IMR-90 (cell line): Measurements from ENCODE around the gene KRCC1. TPM values are rescaled to one million over a fixed set of nuclear protein-coding genes. Genes with fewer than 3 reads are reported as not detected.

ENCODE experiments used
- ATAC-seq: fragments of 200-7000 bp; cut with Tn5 transposase; 2 replicates; pipeline ENCODE4 v1.9.1; 2020; ENCODE audit warnings: low read depth, mild to moderate bottlenecking, moderate library complexity
- BruUV-seq: library from RNA; stranded (reverse); fragments of 400-500 nt; replicated peaks from 2 replicates; lab custom pipeline; 2021; lab: Mats Ljungman, UMichigan
- CTCF ChIA-PET: fragments of 300-600 bp; formaldehyde crosslinking; extraction: SDS; loops from one replicate; lab custom pipeline; 2021; ENCODE audit warnings: antibody characterized with exemption; lab: Yijun Ruan, JAX
- POLR2A ChIA-PET: fragments of 300-600 bp; sonication (Branson Sonifier 250); formaldehyde crosslinking; loops from one replicate; lab custom pipeline; 2022; ENCODE audit warnings: antibody characterized with exemption; ENCODE audit not compliant: unreplicated experiment; lab: Charles Lee
- DNase-seq: peaks from one replicate; pipeline ENCODE4 v3.0.0; 2013
- H2AFZ ChIP-seq: replicated peaks from 2 replicates; pipeline ENCODE3; 2013; ENCODE audit warnings: low read length, mild to moderate bottlenecking; ENCODE audit not compliant: poor library complexity
- H2AK5ac ChIP-seq: 2 replicates; pipeline ENCODE4 v1.6.1; 2013; ENCODE audit warnings: low read depth, low read length, inconsistent platforms
- H2AK9ac ChIP-seq: replicated peaks from 2 replicates; pipeline ENCODE3; 2013; ENCODE audit warnings: mild to moderate bottlenecking, low read depth, low read length, moderate library complexity; ENCODE audit not compliant: poor library complexity
- H2BK120ac ChIP-seq: 2 replicates; pipeline ENCODE4 v1.6.1; 2013; ENCODE audit warnings: low read depth, low read length, inconsistent platforms
- H2BK15ac ChIP-seq: 3 replicates; pipeline ENCODE4 v1.6.1; 2013; ENCODE audit warnings: low read depth, low read length, inconsistent platforms
- H2BK20ac ChIP-seq: 2 replicates; pipeline ENCODE4 v1.6.1; 2013; ENCODE audit warnings: low read depth, mild to moderate bottlenecking, inconsistent platforms, low read length, moderate library complexity
- H2BK5ac ChIP-seq: 2 replicates; pipeline ENCODE4 v1.6.1; 2013; ENCODE audit warnings: mild to moderate bottlenecking, low read depth, low read length, inconsistent platforms; ENCODE audit not compliant: poor library complexity, severe bottlenecking
- H3K14ac ChIP-seq: replicated peaks from 2 replicates; pipeline ENCODE4 v1.6.1; 2013; ENCODE audit warnings: low read depth, low read length, inconsistent platforms
- H3K18ac ChIP-seq: 2 replicates; pipeline ENCODE4 v1.6.1; 2013; ENCODE audit warnings: low read depth, low read length, control low read depth
- H3K23ac ChIP-seq: 2 replicates; pipeline ENCODE4 v1.6.1; 2013; ENCODE audit warnings: low read depth, low read length, inconsistent platforms
- H3K27ac ChIP-seq: 2 replicates; pipeline ENCODE4 v1.5.1; 2013; ENCODE audit warnings: mild to moderate bottlenecking, control low read depth, low read length; ENCODE audit not compliant: insufficient read depth
- H3K27me3 ChIP-seq: 2 replicates; pipeline ENCODE4 v1.6.1; 2013; ENCODE audit warnings: low read length; ENCODE audit not compliant: control insufficient read depth, insufficient read depth
- H3K36me3 ChIP-seq: 2 replicates; pipeline ENCODE4 v1.6.1; 2013; ENCODE audit warnings: low read length, mixed read lengths; ENCODE audit not compliant: control insufficient read depth, insufficient read depth
- H3K4ac ChIP-seq: 2 replicates; pipeline ENCODE4 v1.6.1; 2013; ENCODE audit warnings: low read depth, low read length, inconsistent platforms
- H3K4me1 ChIP-seq: 2 replicates; pipeline ENCODE4 v1.6.1; 2013; ENCODE audit warnings: low read length, mixed read lengths; ENCODE audit not compliant: control insufficient read depth, insufficient read depth
- H3K4me2 ChIP-seq: 2 replicates; pipeline ENCODE4 v1.6.1; 2013; ENCODE audit warnings: low read depth, mild to moderate bottlenecking, control low read depth, low read length, moderate library complexity
- H3K4me3 ChIP-seq: 2 replicates; pipeline ENCODE4 v1.5.1; 2013; ENCODE audit warnings: low read depth, mild to moderate bottlenecking, control low read depth, low read length, moderate library complexity; ENCODE audit not compliant: insufficient read depth
- H3K56ac ChIP-seq: 2 replicates; pipeline ENCODE4 v1.6.1; 2013; ENCODE audit warnings: low read length, inconsistent platforms; ENCODE audit not compliant: insufficient read depth; ENCODE audit errors: extremely low read depth
- H3K79me1 ChIP-seq, 2 experiments: 2 replicates each; pipeline ENCODE4 v1.6.1; 2013; ENCODE audit warnings: low read length in 2 of 2, inconsistent platforms in 1 of 2, low read depth in 1 of 2
- H3K9ac ChIP-seq: 2 replicates; pipeline ENCODE4 v1.6.1; 2013; ENCODE audit warnings: low read depth, low read length, control low read depth
- H3K9me1 ChIP-seq: 2 replicates; pipeline ENCODE4 v1.6.1; 2013; ENCODE audit warnings: low read length, inconsistent platforms; ENCODE audit not compliant: insufficient read depth
- H3K9me3 ChIP-seq: 2 replicates; pipeline ENCODE4 v1.6.1; 2013; ENCODE audit warnings: low read length; ENCODE audit not compliant: control insufficient read depth, insufficient read depth
- H4K20me1 ChIP-seq: 2 replicates; pipeline ENCODE4 v1.6.1; 2013; ENCODE audit warnings: low read length, inconsistent platforms; ENCODE audit not compliant: insufficient read depth
- H4K5ac ChIP-seq: 2 replicates; pipeline ENCODE4 v1.6.1; 2013; ENCODE audit warnings: mild to moderate bottlenecking, low read depth, low read length, control low read depth
- H4K8ac ChIP-seq, 2 experiments: 2 replicates each; pipeline ENCODE4 v1.6.1; 2013; ENCODE audit warnings: low read depth in 2 of 2, low read length in 2 of 2, control low read depth in 1 of 2, inconsistent platforms in 1 of 2
- H4K91ac ChIP-seq: 2 replicates; pipeline ENCODE4 v1.6.1; 2013; ENCODE audit warnings: low read depth, low read length, inconsistent platforms; ENCODE audit not compliant: insufficient read depth
- BHLHE40 ChIP-seq: fragments of 150-350 bp; IDR thresholded peaks from 2 replicates; pipeline ENCODE4 v1.6.1; 2016; ENCODE audit warnings: mild to moderate bottlenecking, low read depth, low read length
- CEBPB ChIP-seq: IDR thresholded peaks from 2 replicates; pipeline ENCODE4 v1.6.1; 2012; ENCODE audit warnings: low read depth, low read length, improper control_type of control experiment
- MAFK ChIP-seq: IDR thresholded peaks from 2 replicates; pipeline ENCODE4 v1.6.1; 2012; ENCODE audit warnings: low read depth, low read length, improper control_type of control experiment
- MAZ ChIP-seq: IDR thresholded peaks from 2 replicates; pipeline ENCODE4 v1.6.1; 2012; ENCODE audit warnings: low read depth, mild to moderate bottlenecking, low read length, improper control_type of control experiment, moderate library complexity, borderline replicate concordance
- MXI1 ChIP-seq: IDR thresholded peaks from 2 replicates; pipeline ENCODE4 v1.6.1; 2012; ENCODE audit warnings: low read depth, mild to moderate bottlenecking, low read length, moderate library complexity, borderline replicate concordance
- NFE2L2 ChIP-seq: fragments of 150-350 bp; IDR thresholded peaks from 2 replicates; pipeline ENCODE4 v1.6.1; 2016; ENCODE audit warnings: low read depth, mild to moderate bottlenecking, low read length
- RAD21 ChIP-seq: IDR thresholded peaks from 2 replicates; pipeline ENCODE4 v1.6.1; 2012; ENCODE audit warnings: low read length, improper control_type of control experiment
- RCOR1 ChIP-seq: IDR thresholded peaks from 2 replicates; pipeline ENCODE4 v1.6.1; 2012; ENCODE audit warnings: mild to moderate bottlenecking, low read length, improper control_type of control experiment; ENCODE audit not compliant: insufficient replicate concordance
- RFX5 ChIP-seq: IDR thresholded peaks from 2 replicates; pipeline ENCODE4 v1.8.0; 2012; ENCODE audit warnings: low read depth, mild to moderate bottlenecking, low read length, moderate library complexity
- SMC3 ChIP-seq: fragments of 150-350 bp; IDR thresholded peaks from 2 replicates; pipeline ENCODE4 v1.6.1; 2016; ENCODE audit warnings: low read depth, mild to moderate bottlenecking, antibody characterized with exemption, low read length, moderate library complexity
- USF2 ChIP-seq: fragments of 150-350 bp; IDR thresholded peaks from 2 replicates; pipeline ENCODE4 v1.6.1; 2017; ENCODE audit warnings: mild to moderate bottlenecking, antibody characterized with exemption, low read length, low read depth
- WGBS, 2 experiments: methylation state at CpG; one replicate each; pipeline versions ENCODE4 v1.1.5 to v1.1.7; 2013; ENCODE audit warnings: missing lambda C conversion rate in 2 of 2; ENCODE audit not compliant: insufficient read length in 1 of 2; ENCODE audit errors: extremely low coverage in 2 of 2; 5-methylcytosine and 5-hydroxymethylcytosine counted together
- dilution Hi-C: fragments of 300-500 bp; cut with HindIII; formaldehyde crosslinking; loops from one replicate; pipeline ENCODE4 v1.14.3; 2018; ENCODE audit warnings: low sequenced_read_pairs; ENCODE audit not compliant: unreplicated experiment
- in situ Hi-C: fragments of 300-500 bp; cut with MboI; formaldehyde crosslinking; loops from 3 replicates; pipeline ENCODE4 v1.14.3; 2019; ENCODE audit warnings: low sequenced_read_pairs, inconsistent platforms, mixed read lengths
- intact Hi-C: fragments of 100-400 bp; cut with micrococcal nuclease; formaldehyde crosslinking; loops from 2 replicates; pipeline ENCODE4 v1.10.0; 2022
- polyA plus RNA-seq, 3 experiments: library from polyadenylated mRNA; depleted of rRNA; stranded (reverse); fragments of >200 nt; gene quantifications; 2 replicates each; pipeline ENCODE4 v1.2.3, GENCODE V29; 2012; ENCODE audit warnings: low replicate concordance in 1 of 3
- total RNA-seq: library from RNA; depleted of rRNA; stranded (reverse); fragments of >200 nt; gene quantifications from 2 replicates; pipeline ENCODE4 v1.2.3, GENCODE V29; 2012
- TF ChIP-seq, protein P1 (sequence below): fragments of 150-350 bp; IDR thresholded peaks from 2 replicates; pipeline ENCODE4 v1.6.1; 2016; ENCODE audit warnings: low read depth, mild to moderate bottlenecking, low read length, moderate library complexity, borderline replicate concordance
- TF ChIP-seq, protein P2 (sequence below): conservative IDR thresholded peaks from 2 replicates; pipeline ENCODE4 v1.5.1; 2012; ENCODE audit warnings: mild to moderate bottlenecking, low read depth, low read length, improper control_type of control experiment

KRCC1 gene
- total and polyA plus RNA-seq, 2 of the 4 experiments (the other 2 are of a cell fraction): 14.3 to 16.5 TPM

DNA sequence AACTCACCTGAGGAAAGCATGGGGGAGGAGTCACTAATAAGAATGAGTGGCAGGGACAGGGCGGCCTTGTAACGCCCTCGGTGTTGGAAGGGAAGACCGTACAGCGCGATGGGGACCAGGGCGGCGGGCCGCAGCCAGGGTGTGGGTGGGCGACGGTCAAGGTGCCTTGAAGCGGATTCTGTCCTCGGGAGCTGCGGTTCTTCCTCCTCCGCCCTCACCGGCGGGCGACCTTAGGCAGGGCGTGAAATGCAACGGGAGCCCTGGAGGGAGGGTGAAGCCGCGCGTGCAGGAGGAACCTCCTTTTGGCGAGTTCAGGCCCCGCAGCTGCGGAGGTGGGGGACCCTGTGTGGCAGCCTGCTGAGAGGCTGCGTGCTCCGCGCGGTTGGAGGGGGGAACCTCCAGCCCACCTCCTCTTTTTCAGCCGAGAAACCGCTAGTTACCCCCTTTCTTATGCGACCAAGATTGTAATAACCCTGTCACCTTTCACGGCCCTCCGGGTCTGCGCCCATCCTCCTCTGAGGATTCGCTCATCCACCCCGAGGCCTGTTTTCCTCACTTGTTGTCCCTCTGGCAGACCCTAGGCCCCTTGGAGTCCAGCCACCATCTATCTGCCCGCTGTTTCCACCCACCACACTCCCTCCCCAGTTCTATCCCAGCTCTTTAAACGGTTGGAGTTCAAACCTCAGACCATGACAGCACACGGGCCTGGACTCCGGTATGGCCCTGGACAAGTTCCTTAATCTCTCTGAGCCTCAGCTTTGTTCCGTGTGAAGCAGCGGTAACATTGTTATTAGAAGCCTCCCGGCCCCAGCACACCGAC is 38.4 kb downstream of the KRCC1 start:
- Histone ChIP-seq H3K27ac (no peak overlapping the region), H3K27me3 (no peaks in the 10 kb centered on the region), H2AFZ (peak overlapping the region; percentile 85), H3K23ac (no peak overlapping the region), H3K4ac (no peak overlapping the region), H3K9me1 (no peaks in the 10 kb centered on the region; the same call in 1 of the 2 replicates), H3K4me2 (peak overlapping the region; percentile 95), H4K91ac (no peak overlapping the region), H4K8ac (no peak overlapping the region), H3K56ac (no peak overlapping the region), H4K20me1 (no peaks in the 10 kb centered on the region), H3K4me1 (no peaks in the 10 kb centered on the region), H4K5ac (no peak overlapping the region), H2AK5ac (no peak overlapping the region), H2BK15ac (no peak overlapping the region), H2BK5ac (no peak overlapping the region), H3K9me3 (no peaks in the 10 kb centered on the region), H3K9ac (peak overlapping the region; percentile 34), H3K14ac (no peak overlapping the region), H2BK20ac (no peak overlapping the region), H3K18ac (no peak overlapping the region), H3K4me3 (peak overlapping the region; percentile 55), H2AK9ac (no peak overlapping the region), H3K79me1 (no peaks in the 10 kb centered on the region), H2BK120ac (no peak overlapping the region), H3K36me3 (no peaks in the 10 kb centered on the region)
- 37% methylated on average over 18 of the region's 46 CpGs; no CpG with 5 or more reads in 1 of the 2 experiments for WGBS, 2 experiments
- no TSS peak for BruUV-seq
- dilution Hi-C loops: no loop called here
- in situ Hi-C loops: loop anchor here (25.0 kb wide), 1 partner anchor 805 kb away; no protein-coding TSS in a partner anchor
- ATAC-seq (peak; percentile 28), DNase-seq (no peak)
- intact Hi-C loops: loop anchor here (2.0 kb wide), 1 partner anchor 14 kb away; no protein-coding TSS in a partner anchor
- ChIA-PET CTCF (no interaction called here), POLR2A (interaction anchor here (0.5 kb wide), 1 partner anchor 40 kb away, joined by 3 read pairs; no protein-coding TSS in a partner anchor)
- TF ChIP-seq SMC3: no peak
- TF ChIP-seq, protein P1, sequence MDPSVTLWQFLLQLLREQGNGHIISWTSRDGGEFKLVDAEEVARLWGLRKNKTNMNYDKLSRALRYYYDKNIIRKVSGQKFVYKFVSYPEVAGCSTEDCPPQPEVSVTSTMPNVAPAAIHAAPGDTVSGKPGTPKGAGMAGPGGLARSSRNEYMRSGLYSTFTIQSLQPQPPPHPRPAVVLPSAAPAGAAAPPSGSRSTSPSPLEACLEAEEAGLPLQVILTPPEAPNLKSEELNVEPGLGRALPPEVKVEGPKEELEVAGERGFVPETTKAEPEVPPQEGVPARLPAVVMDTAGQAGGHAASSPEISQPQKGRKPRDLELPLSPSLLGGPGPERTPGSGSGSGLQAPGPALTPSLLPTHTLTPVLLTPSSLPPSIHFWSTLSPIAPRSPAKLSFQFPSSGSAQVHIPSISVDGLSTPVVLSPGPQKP: no peak
- TF ChIP-seq USF2: no peak
- TF ChIP-seq RAD21: no peak
- no peak for TF ChIP-seq CEBPB
- no peak for TF ChIP-seq MAFK
- TF ChIP-seq BHLHE40: no peak
- no peak for TF ChIP-seq MXI1
- no peak for TF ChIP-seq MAZ
- TF ChIP-seq RCOR1: no peak
- no peak for TF ChIP-seq RFX5
- no peak for TF ChIP-seq NFE2L2
- TF ChIP-seq, protein P2, sequence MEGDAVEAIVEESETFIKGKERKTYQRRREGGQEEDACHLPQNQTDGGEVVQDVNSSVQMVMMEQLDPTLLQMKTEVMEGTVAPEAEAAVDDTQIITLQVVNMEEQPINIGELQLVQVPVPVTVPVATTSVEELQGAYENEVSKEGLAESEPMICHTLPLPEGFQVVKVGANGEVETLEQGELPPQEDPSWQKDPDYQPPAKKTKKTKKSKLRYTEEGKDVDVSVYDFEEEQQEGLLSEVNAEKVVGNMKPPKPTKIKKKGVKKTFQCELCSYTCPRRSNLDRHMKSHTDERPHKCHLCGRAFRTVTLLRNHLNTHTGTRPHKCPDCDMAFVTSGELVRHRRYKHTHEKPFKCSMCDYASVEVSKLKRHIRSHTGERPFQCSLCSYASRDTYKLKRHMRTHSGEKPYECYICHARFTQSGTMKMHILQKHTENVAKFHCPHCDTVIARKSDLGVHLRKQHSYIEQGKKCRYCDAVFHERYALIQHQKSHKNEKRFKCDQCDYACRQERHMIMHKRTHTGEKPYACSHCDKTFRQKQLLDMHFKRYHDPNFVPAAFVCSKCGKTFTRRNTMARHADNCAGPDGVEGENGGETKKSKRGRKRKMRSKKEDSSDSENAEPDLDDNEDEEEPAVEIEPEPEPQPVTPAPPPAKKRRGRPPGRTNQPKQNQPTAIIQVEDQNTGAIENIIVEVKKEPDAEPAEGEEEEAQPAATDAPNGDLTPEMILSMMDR: no peak
